Ovary (tissue), 3 donors: ENCODE data around the gene SENP8.

Source experiments
- CTCF ChIP-seq, 3 donors: fragments of 450-650 bp in 2 of 3; fragments of 200-600 bp in 1 of 3; IDR thresholded peaks; one replicate each; pipeline versions ENCODE4 v1.5.1 to v1.8.0; 2016 to 2022; ENCODE audit warnings: antibody characterized with exemption in 3 of 3, mild to moderate bottlenecking in 1 of 3
- POLR2A ChIP-seq: fragments of 450-650 bp; IDR thresholded peaks from one replicate; pipeline ENCODE4 v1.6.1; 2017; ENCODE audit warnings: antibody characterized with exemption, mild to moderate bottlenecking, moderate library complexity
- donor health status: DM: no; HTN: no; CAD: no.

GRCh38 chr15:72141171-72142084 lies 23.2 kb downstream of the SENP8 start:
- no peak for TF ChIP-seq CTCF (IDR thresholded peaks at IDR 0.05)
- TF ChIP-seq POLR2A: no peak
